GM23338 (cell line): Measurements from ENCODE around the gene CAMTA1. TPM values are rescaled to one million over a fixed set of nuclear protein-coding genes. Genes with fewer than 3 reads are reported as not detected.

ENCODE experiments used
- ATAC-seq: fragments of 200-7000 bp; cut with Tn5 transposase; 3 replicates; pipeline ENCODE4 v1.9.1; 2020
- DNase-seq: peaks from one replicate; pipeline ENCODE4 v3.0.0-alpha.2; 2015; ENCODE audit warnings: low spot score
- H2AFZ ChIP-seq: fragments of 200-600 bp; sonication (generic); 2 replicates; pipeline ENCODE4 v1.8.0; 2016; ENCODE audit warnings: antibody characterized with exemption, mild to moderate bottlenecking, moderate library complexity
- H3F3A ChIP-seq: fragments of 200-600 bp; sonication (generic); replicated peaks from 2 replicates; pipeline ENCODE4 v1.8.0; 2017; ENCODE audit warnings: antibody characterized with exemption, mixed run types, low read depth
- H3K27ac ChIP-seq: fragments of 200-600 bp; sonication (generic); 2 replicates; pipeline ENCODE4 v1.6.1; 2016; ENCODE audit warnings: low read depth
- H3K27me3 ChIP-seq: fragments of 200-600 bp; sonication (generic); 2 replicates; pipeline ENCODE4 v1.8.0; 2016; ENCODE audit warnings: mild to moderate bottlenecking, mixed run types, moderate library complexity; ENCODE audit not compliant: insufficient read depth
- H3K36me3 ChIP-seq: fragments of 200-600 bp; sonication (generic); 2 replicates; pipeline ENCODE4 v1.8.0; 2016; ENCODE audit warnings: mild to moderate bottlenecking; ENCODE audit not compliant: insufficient read depth
- H3K4me1 ChIP-seq: fragments of 200-600 bp; sonication (generic); 2 replicates; pipeline ENCODE4 v1.8.0; 2016; ENCODE audit warnings: mild to moderate bottlenecking, moderate library complexity; ENCODE audit not compliant: insufficient read depth
- H3K4me2 ChIP-seq: fragments of 200-600 bp; sonication (generic); 2 replicates; pipeline ENCODE4 v1.7.1; 2017; ENCODE audit warnings: mixed run types
- H3K4me3 ChIP-seq: fragments of 200-600 bp; sonication (generic); 2 replicates; pipeline ENCODE4 v1.6.1; 2016; ENCODE audit warnings: mixed run types
- H3K79me2 ChIP-seq: fragments of 200-600 bp; sonication (generic); replicated peaks from 2 replicates; pipeline ENCODE4 v1.8.0; 2017; ENCODE audit warnings: mild to moderate bottlenecking; ENCODE audit not compliant: insufficient read depth
- H3K9me2 ChIP-seq: fragments of 200-600 bp; sonication (generic); 2 replicates; pipeline ENCODE4 v1.8.0; 2017; ENCODE audit not compliant: insufficient read depth
- H4K20me1 ChIP-seq: fragments of 200-600 bp; sonication (generic); replicated peaks from 2 replicates; pipeline ENCODE4 v1.8.0; 2017; ENCODE audit warnings: mild to moderate bottlenecking; ENCODE audit not compliant: insufficient read depth
- H3K27ac Mint-ChIP-seq: 2 replicates; pipeline ENCODE4 v1.8.0; 2020; ENCODE audit warnings: inconsistent platforms, mild to moderate bottlenecking, moderate library complexity, mixed read lengths
- H3K27me3 Mint-ChIP-seq: 3 replicates; pipeline ENCODE4 v1.8.0; 2022; ENCODE audit warnings: low read depth, mild to moderate bottlenecking, moderate library complexity, mixed read lengths, inconsistent platforms; ENCODE audit not compliant: insufficient read depth, poor library complexity
- H3K36me3 Mint-ChIP-seq: 3 replicates; pipeline ENCODE4 v1.8.0; 2021; ENCODE audit warnings: low read depth, mild to moderate bottlenecking, inconsistent platforms, moderate library complexity, mixed read lengths
- H3K4me1 Mint-ChIP-seq: 3 replicates; pipeline ENCODE4 v1.8.0; 2020; ENCODE audit warnings: mild to moderate bottlenecking, inconsistent platforms, mixed read lengths
- H3K4me3 Mint-ChIP-seq: 3 replicates; pipeline ENCODE4 v1.8.0; 2021; ENCODE audit warnings: moderate library complexity, mild to moderate bottlenecking, inconsistent platforms, mixed read lengths
- H3K9me3 Mint-ChIP-seq: 3 replicates; pipeline ENCODE4 v1.8.0; 2020; ENCODE audit warnings: moderate library complexity, mild to moderate bottlenecking, inconsistent platforms, mixed read lengths
- EZH2phosphoT487 ChIP-seq: fragments of 200-600 bp; sonication (generic); IDR thresholded peaks from one replicate; pipeline ENCODE4 v1.8.1; 2018; ENCODE audit warnings: antibody characterized with exemption; ENCODE audit not compliant: unreplicated experiment
- NANOG ChIP-seq: IDR thresholded peaks from 2 replicates; pipeline ENCODE4 v1.6.1; 2016; ENCODE audit warnings: antibody characterized with exemption, borderline replicate concordance
- ZNF331 ChIP-seq: fragments of 250-450 bp; sonication (Bioruptor Pico); IDR thresholded peaks from 2 replicates; pipeline ENCODE4 v1.5.0; 2020; ENCODE audit warnings: low read depth, mild to moderate bottlenecking, moderate library complexity
- ZNF462 ChIP-seq: fragments of 250-450 bp; sonication (Bioruptor Pico); IDR thresholded peaks from 2 replicates; pipeline ENCODE4 v1.5.0; 2020; ENCODE audit warnings: mild to moderate bottlenecking, moderate library complexity
- polyA plus RNA-seq: library from polyadenylated mRNA; unstranded; fragments of >200 nt; fragmentation: Nextera tagmentation; extraction: Ambion mirVana; gene quantifications from 2 replicates; pipeline ENCODE4 v1.2.1, GENCODE V29; 2016
- total RNA-seq: library from RNA; depleted of rRNA; stranded (reverse); fragments of >200 nt; shearing (Covaris generic); gene quantifications from 2 replicates; pipeline ENCODE4 v1.2.3, GENCODE V29; 2014
- TF ChIP-seq, protein P1 (sequence below), 2 experiments: fragments of 200-600 bp in 1 of 2; sonication (generic) in 1 of 2; conservative IDR thresholded peaks; 2 replicates each; pipeline versions ENCODE4 v1.5.1 to v1.6.1; 2016 to 2017; ENCODE audit warnings: antibody characterized with exemption in 2 of 2, low read depth in 2 of 2, mild to moderate bottlenecking in 2 of 2, moderate library complexity in 1 of 2

Gene CAMTA1
- total and polyA plus RNA-seq, 2 experiments from 2014 or later = 115 to 519 TPM

DNA sequence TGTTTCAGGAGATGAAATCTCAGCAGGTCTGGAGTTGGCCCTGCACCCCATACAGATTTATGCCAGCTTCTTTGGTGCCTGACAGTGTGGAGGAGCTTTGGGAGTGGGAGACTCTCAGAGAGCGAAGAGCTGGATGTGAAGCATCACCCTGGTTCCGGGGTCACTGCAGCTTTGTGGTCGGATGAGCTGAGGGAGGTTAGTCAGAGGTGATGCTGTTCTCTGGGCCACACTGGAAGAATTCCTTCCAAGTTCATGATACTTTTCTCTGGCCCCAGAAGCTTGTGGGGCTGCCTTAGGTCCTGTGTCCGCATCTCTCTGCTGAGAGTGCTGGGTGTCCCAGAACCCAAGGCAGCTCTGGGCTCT is 467.8 kb downstream of the CAMTA1 start (continued):
- no peak for TF ChIP-seq ZNF462 (CRISPR knock-in tag)
- no peak for TF ChIP-seq NANOG
- no peak for TF ChIP-seq EZH2phosphoT487
- TF ChIP-seq ZNF331 = no peak

- no peak overlapping the region for H3K4me2 ChIP-seq
- no peak overlapping the region for H2AFZ ChIP-seq
- H3K27me3 ChIP-seq = no peaks in the 10 kb centered on the region
- 0 out of 2 replicates have a peak, but pooled peaks cover 5% of the 10 kb centered on the region for H3K9me2 ChIP-seq
- Mint-ChIP-seq H3K36me3 (no peaks in the 10 kb centered on the region), H3K4me3 (no peak overlapping the region), H3K4me1 (peaks cover 17% of the 10 kb centered on the region), H3K9me3 (no peaks in the 10 kb centered on the region), H3K27me3 (no peaks in the 10 kb centered on the region), H3K27ac (no peak overlapping the region)
- no peaks in the 10 kb centered on the region for H4K20me1 ChIP-seq
- H3K27ac ChIP-seq = no peak overlapping the region
- no peak overlapping the region for H3K4me3 ChIP-seq
- no peak for DNase-seq
- no peaks in the 10 kb centered on the region for H3K36me3 ChIP-seq
- no peak for ATAC-seq
- no peaks in the 10 kb centered on the region for H3F3A ChIP-seq
- H3K79me2 ChIP-seq = no peaks in the 10 kb centered on the region
- no peaks in the 10 kb centered on the region for H3K4me1 ChIP-seq
- TF ChIP-seq EZH2phosphoT487 = no peak
- TF ChIP-seq, protein P1, sequence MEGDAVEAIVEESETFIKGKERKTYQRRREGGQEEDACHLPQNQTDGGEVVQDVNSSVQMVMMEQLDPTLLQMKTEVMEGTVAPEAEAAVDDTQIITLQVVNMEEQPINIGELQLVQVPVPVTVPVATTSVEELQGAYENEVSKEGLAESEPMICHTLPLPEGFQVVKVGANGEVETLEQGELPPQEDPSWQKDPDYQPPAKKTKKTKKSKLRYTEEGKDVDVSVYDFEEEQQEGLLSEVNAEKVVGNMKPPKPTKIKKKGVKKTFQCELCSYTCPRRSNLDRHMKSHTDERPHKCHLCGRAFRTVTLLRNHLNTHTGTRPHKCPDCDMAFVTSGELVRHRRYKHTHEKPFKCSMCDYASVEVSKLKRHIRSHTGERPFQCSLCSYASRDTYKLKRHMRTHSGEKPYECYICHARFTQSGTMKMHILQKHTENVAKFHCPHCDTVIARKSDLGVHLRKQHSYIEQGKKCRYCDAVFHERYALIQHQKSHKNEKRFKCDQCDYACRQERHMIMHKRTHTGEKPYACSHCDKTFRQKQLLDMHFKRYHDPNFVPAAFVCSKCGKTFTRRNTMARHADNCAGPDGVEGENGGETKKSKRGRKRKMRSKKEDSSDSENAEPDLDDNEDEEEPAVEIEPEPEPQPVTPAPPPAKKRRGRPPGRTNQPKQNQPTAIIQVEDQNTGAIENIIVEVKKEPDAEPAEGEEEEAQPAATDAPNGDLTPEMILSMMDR (conservative IDR thresholded peaks at IDR 0.05; ENCODE audit: low read depth in 2 of 2) = no peak
- no peak for TF ChIP-seq ZNF462 (CRISPR knock-in tag)
Measured at GRCh38 chr1:7253988-7254587, 468.8 kb downstream of the CAMTA1 start.
